Nephron (organoid): Measurements from ENCODE around the gene ARL8A.

Experiments used
- H3K27ac Mint-ChIP-seq, 3 experiments: 2 replicates each; pipeline ENCODE4 v1.8.0; 2020; ENCODE audit warnings: mixed read lengths in 3 of 3, mild to moderate bottlenecking in 2 of 3, moderate library complexity in 1 of 3
- H3K27me3 Mint-ChIP-seq: 2 replicates; pipeline ENCODE4 v1.8.0; 2021; ENCODE audit warnings: low read depth, mild to moderate bottlenecking, moderate library complexity, mixed read lengths
- H3K36me3 Mint-ChIP-seq: 2 replicates; pipeline ENCODE4 v1.8.0; 2020; ENCODE audit warnings: low read depth, mixed read lengths
- H3K4me1 Mint-ChIP-seq: 2 replicates; pipeline ENCODE4 v1.8.0; 2020; ENCODE audit warnings: mixed read lengths
- H3K4me3 Mint-ChIP-seq, 3 experiments: 2 replicates each; pipeline ENCODE4 v1.8.0; 2020; ENCODE audit warnings: mild to moderate bottlenecking in 3 of 3, mixed read lengths in 3 of 3, moderate library complexity in 2 of 3
- H3K9me3 Mint-ChIP-seq: 2 replicates; pipeline ENCODE4 v1.8.0; 2020; ENCODE audit warnings: mixed read lengths
- CTCF ChIP-seq, 3 experiments: fragments of 200-600 bp; sonication (generic); IDR thresholded peaks; one replicate each; pipeline ENCODE4 v1.5.0; 2021; ENCODE audit warnings: antibody characterized with exemption in 3 of 3; ENCODE audit not compliant: unreplicated experiment in 3 of 3

ARL8A gene

GRCh38 chr1:202160377-202160940 lies 15.9 kb upstream of the ARL8A start, which contains the start of gene PTPN7:
TSS of gene PTPN7 (minus strand) at chr1:202160602. CDS start at chr1:202159402, 1,200 bp downstream.
- Mint-ChIP-seq H3K27me3 (peaks cover 5% of the 10 kb centered on the region), H3K4me3 (peak within 1 kb of the TSS in 2 of 3 experiments; percentile 4 to 28), H3K4me1 (peaks cover 46% of the 10 kb centered on the region), H3K36me3 (no peaks in the 10 kb centered on the region), H3K9me3 (no peaks in the 10 kb centered on the region), H3K27ac (peak within 1 kb of the TSS; percentile 57 to 75 (median 72))
- TF ChIP-seq CTCF (IDR thresholded peaks at IDR 0.05; ENCODE audit: unreplicated experiment in 3 of 3) = no peak

GRCh38 chr1:202159534-202160371 lies 15.2 kb upstream of the ARL8A start:
- H3K9me3 Mint-ChIP-seq = no peaks in the 10 kb centered on the region
- H3K4me3 Mint-ChIP-seq = peak overlapping the region in 1 of 3 experiments; percentile 4
- no peak for TF ChIP-seq CTCF (IDR thresholded peaks at IDR 0.05; ENCODE audit: unreplicated experiment in 3 of 3)
- H3K27ac Mint-ChIP-seq = peak overlapping the region; percentile 57 to 75 (median 60)
- H3K4me1 Mint-ChIP-seq = peaks cover 53% of the 10 kb centered on the region
- H3K36me3 Mint-ChIP-seq = no peaks in the 10 kb centered on the region
- peaks cover 4% of the 10 kb centered on the region for H3K27me3 Mint-ChIP-seq

GRCh38 chr1:202158810-202159533 lies 14.4 kb upstream of the ARL8A start:
- H3K27me3 Mint-ChIP-seq = no peaks in the 10 kb centered on the region
- H3K9me3 Mint-ChIP-seq = no peaks in the 10 kb centered on the region
- no peak overlapping the region for H3K4me3 Mint-ChIP-seq
- H3K4me1 Mint-ChIP-seq = peaks cover 49% of the 10 kb centered on the region
- H3K27ac Mint-ChIP-seq = peak overlapping the region; percentile 57 to 75 (median 60)
- no peaks in the 10 kb centered on the region for H3K36me3 Mint-ChIP-seq
- TF ChIP-seq CTCF (IDR thresholded peaks at IDR 0.05; ENCODE audit: unreplicated experiment in 3 of 3) = no peak

- peaks cover 46% of the 10 kb centered on the region for H3K4me1 Mint-ChIP-seq
- TF ChIP-seq CTCF (IDR thresholded peaks at IDR 0.05; ENCODE audit: unreplicated experiment in 3 of 3) = no peak
- no peak overlapping the region for H3K4me3 Mint-ChIP-seq
- no peak overlapping the region for H3K27ac Mint-ChIP-seq
- H3K36me3 Mint-ChIP-seq = no peaks in the 10 kb centered on the region
- H3K27me3 Mint-ChIP-seq = no peaks in the 10 kb centered on the region
- no peaks in the 10 kb centered on the region for H3K9me3 Mint-ChIP-seq
These were observed 13.4 kb upstream of the ARL8A start for GRCh38 chr1:202157945-202158344.

- Mint-ChIP-seq H3K36me3 (no peaks in the 10 kb centered on the region), H3K27me3 (no peaks in the 10 kb centered on the region), H3K4me1 (peaks cover 40% of the 10 kb centered on the region), H3K4me3 (no peak overlapping the region), H3K27ac (no peak overlapping the region), H3K9me3 (no peaks in the 10 kb centered on the region)
- no peak for TF ChIP-seq CTCF (IDR thresholded peaks at IDR 0.05; ENCODE audit: unreplicated experiment in 3 of 3)
These were observed 12.1 kb upstream of the ARL8A start for GRCh38 chr1:202156590-202156989.
